ENCODE results near the gene SETSIP.
"Not testable (repeated sequence)": the region's sequence is repeated elsewhere in the genome, so short reads cannot be mapped to it uniquely, and the experiment has no call there.

SETSIP gene

GRCh38 chr1:92045766-92046495, 29.3 kb downstream of the SETSIP start:
- no peak for DNase-seq

- no peak for DNase-seq
Measured at GRCh38 chr1:92043621-92044020, 31.6 kb downstream of the SETSIP start.

GRCh38 chr1:92040971-92041370, 34.2 kb downstream of the SETSIP start:
- DNase-seq, result no peak

- no peak for DNase-seq
Measured at GRCh38 chr1:92038695-92039346, 36.4 kb downstream of the SETSIP start.

- peak; percentile 72 for DNase-seq
Measured at GRCh38 chr1:92037400-92037799, 37.8 kb downstream of the SETSIP start.

- peak; percentile 36 for DNase-seq
Measured at GRCh38 chr1:92031281-92032110, 43.7 kb downstream of the SETSIP start.

GRCh38 chr1:92030656-92031107, 44.5 kb downstream of the SETSIP start:
- DNase-seq, result peak; percentile 37

GRCh38 chr1:92029241-92029922, 45.8 kb downstream of the SETSIP start:
- DNase-seq, result peak; percentile 0

GRCh38 chr1:92026806-92027205, 48.4 kb downstream of the SETSIP start:
- no peak for DNase-seq

- DNase-seq, result not testable (repeated sequence)
Measured at GRCh38 chr1:92026042-92026441, 49.2 kb downstream of the SETSIP start.
